Stimulated activated CD8-positive, alpha-beta memory T cell treated with anti-CD3 and anti-CD28 coated beads, Interleukin-4, amount 100 ng/mL, for 48 hours (primary cell): Measurements from ENCODE around the gene PSMG1.
A peak's percentile ranks its signal among the peaks of the same experiment; 100 is the strongest.
"Not testable (repeated sequence)": the region's sequence is repeated elsewhere in the genome, so short reads cannot be mapped to it uniquely, and the experiment has no call there.

Source experiments
- DNase-seq: peaks from one replicate; pipeline ENCODE4 v3.0.0-alpha.2; 2020

The PSMG1 gene

GRCh38 chr21:39188521-39189139 is 5.4 kb upstream of the PSMG1 start:
- no peak for DNase-seq

GRCh38 chr21:39187141-39187540 is 3.9 kb upstream of the PSMG1 start:
- DNase-seq: no peak

- no peak for DNase-seq
Measured at GRCh38 chr21:39186676-39187075, 3.4 kb upstream of the PSMG1 start.

- no peak for DNase-seq
Measured at GRCh38 chr21:39185157-39185556, 1.9 kb upstream of the PSMG1 start.

GRCh38 chr21:39184050-39184980 is 1.1 kb upstream of the PSMG1 start:
- no peak for DNase-seq

- peak; percentile 48 for DNase-seq
Measured at GRCh38 chr21:39182484-39183271, 573 bp downstream of the PSMG1 start.

GRCh38 chr21:39182016-39182415 is 1.2 kb downstream of the PSMG1 start:
- DNase-seq: no peak

- DNase-seq: no peak
Measured at GRCh38 chr21:39181205-39181818, 1.9 kb downstream of the PSMG1 start.

GRCh38 chr21:39180429-39181019 is 2.7 kb downstream of the PSMG1 start:
- no peak for DNase-seq

GRCh38 chr21:39178421-39178820 is 4.8 kb downstream of the PSMG1 start:
- DNase-seq: no peak

GRCh38 chr21:39176271-39176709 is 7.0 kb downstream of the PSMG1 start:
- DNase-seq: no peak

- no peak for DNase-seq
Measured at GRCh38 chr21:39175665-39176064, 7.6 kb downstream of the PSMG1 start.

GRCh38 chr21:39175154-39175553 is 8.1 kb downstream of the PSMG1 start:
- no peak for DNase-seq

- no peak for DNase-seq
Measured at GRCh38 chr21:39173716-39174680, 9.3 kb downstream of the PSMG1 start.

- no peak for DNase-seq
Measured at GRCh38 chr21:39169906-39170305, 13.3 kb downstream of the PSMG1 start.

- DNase-seq: no peak
Measured at GRCh38 chr21:39168800-39169199, 14.5 kb downstream of the PSMG1 start.

GRCh38 chr21:39164523-39164922 is 18.7 kb downstream of the PSMG1 start:
- DNase-seq: no peak

- DNase-seq: no peak
Measured at GRCh38 chr21:39161064-39161463, 22.2 kb downstream of the PSMG1 start.

GRCh38 chr21:39159342-39160063 is 23.7 kb downstream of the PSMG1 start:
- no peak for DNase-seq

GRCh38 chr21:39157241-39157640 is 26.0 kb downstream of the PSMG1 start:
- DNase-seq: not testable (repeated sequence)

GRCh38 chr21:39156024-39156423 is 27.2 kb downstream of the PSMG1 start:
- DNase-seq: no peak
